Heart left ventricle (tissue), 16 donors: ENCODE measurements around the gene NOL12. TPM values are rescaled to one million over a fixed set of nuclear protein-coding genes. Genes with fewer than 3 reads are reported as not detected.

Source experiments
- ATAC-seq, 4 donors: fragments of 200-7000 bp; cut with Tn5 transposase; one replicate each; pipeline ENCODE4 v1.9.1; 2020 to 2022; ENCODE audit warnings: moderate library complexity in 4 of 4, mild to moderate bottlenecking in 3 of 4, moderate number of reproducible peaks in 1 of 4
- DNase-seq, 5 donors: peaks; one replicate each; pipeline ENCODE4 v3.0.0-alpha.2; 2020
- H3K27ac ChIP-seq, 12 donors: fragments of 200-600 bp; sonication (generic) in 4 of 12; one replicate each; pipeline versions ENCODE4 v1.5.0 to v1.8.0; 2016 to 2022; ENCODE audit warnings: mild to moderate bottlenecking in 2 of 12
- H3K27me3 ChIP-seq, 9 donors: fragments of 200-600 bp; sonication (generic) in 2 of 9; one replicate each; pipeline versions ENCODE4 v1.5.1 to v1.8.0; 2016 to 2022; ENCODE audit warnings: mild to moderate bottlenecking in 3 of 9
- H3K36me3 ChIP-seq, 9 donors: fragments of 200-600 bp; sonication (generic) in 2 of 9; one replicate each; pipeline versions ENCODE4 v1.5.0 to v1.8.0; 2018 to 2022; ENCODE audit warnings: mild to moderate bottlenecking in 2 of 9
- H3K4me1 ChIP-seq, 12 donors: fragments of 200-600 bp; sonication (generic) in 4 of 12; one replicate each; pipeline versions ENCODE4 v1.5.0 to v1.8.0; 2016 to 2022; ENCODE audit warnings: mild to moderate bottlenecking in 3 of 12
- H3K4me3 ChIP-seq, 12 donors: fragments of 200-600 bp; sonication (generic) in 4 of 12; one replicate each; pipeline versions ENCODE4 v1.5.0 to v1.8.0; 2017 to 2022; ENCODE audit warnings: mild to moderate bottlenecking in 9 of 12, moderate library complexity in 4 of 12
- H3K9me3 ChIP-seq, 12 donors: fragments of 200-600 bp; sonication (generic) in 4 of 12; one replicate each; pipeline versions ENCODE4 v1.5.0 to v1.8.0; 2016 to 2022; ENCODE audit warnings: mild to moderate bottlenecking in 1 of 12
- POLR2A ChIP-seq, 2 donors: fragments of 450-650 bp; IDR thresholded peaks; one replicate each; pipeline ENCODE4 v1.6.1; 2017; ENCODE audit warnings: antibody characterized with exemption in 2 of 2, mild to moderate bottlenecking in 2 of 2, moderate library complexity in 2 of 2
- WGBS, 4 donors: extraction: QIAGEN DNeasy Blood & Tissue Kit in 2 of 4; methylation state at CpG; one replicate each; pipeline versions ENCODE4 v1.1.5 to v1.1.7; 2013 to 2018; 5-methylcytosine and 5-hydroxymethylcytosine counted together
- intact Hi-C, 10 donors: fragments of 100-400 bp; cut with DNase I; formaldehyde crosslinking; loops; one replicate each; pipeline versions ENCODE4 v1.11.1 to v1.14.2; 2022
- polyA plus RNA-seq, 2 donors: library from polyadenylated mRNA; stranded (reverse); fragments of 200-250 nt; gene quantifications; one replicate each; pipeline ENCODE4 v1.2.3, GENCODE V29; 2013
- total RNA-seq, 9 donors: library from RNA; depleted of rRNA in 2 of 9; stranded (reverse); fragments of >200 nt in 2 of 9; fragmentation: NEBNext Ultra II Directional in 3 of 9; extraction: Animal tissue kit (Norgen Biotek cat#: 25700) in 3 of 9; gene quantifications; one replicate each; pipeline versions ENCODE4 v1.1.0 to v1.2.4, GENCODE V29; 2016 to 2023
- TF ChIP-seq, protein P1 (sequence below), 12 donors: fragments of 200-600 bp; sonication (generic) in 4 of 12; IDR thresholded peaks; one replicate each; pipeline versions ENCODE4 v1.5.0 to v1.8.0; 2018 to 2022; ENCODE audit warnings: antibody characterized with exemption in 12 of 12, mild to moderate bottlenecking in 5 of 12
- donor health status: ischemic (EF 13 %, LVEDD 7.1; RV severe dilation, severe dysfunction).
- donor health status: healthy with polysubstance abuse.
- donor health status: DM: no; HTN: yes; CAD: no.
- donor health status: DM: no; HTN: no; CAD: no.
- donor health status: ischemic (EF 25% LVEDD 6.9; RV normal size, moderate dysfunction).
- donor health status: ischemic (EF 25% LVEDD 5.7; RV mildly dilated, moderate dysfunction).
- donor health status: healthy.
- donor health status: DM: yes; HTN: yes; CAD: no.
- donor health status: ischemic (EF 35%, LVEDD 5.7; RV mildly dilated, moderate dysfunction).
- donor health status: nonischemic (EF 11% LVEDD 7.7; RV severe dilation, severe dysfunction).
- donor health status: DM: yes; HTN: yes; CAD: no.
- donor health status: PGD.
- donor health status: ischemic (EF 29% LVEDD 5.4; RV normal size, mild dysfunction).
- donor health status: nonischemic (EF 23%, LVEDD 6.1; RV moderate dilation, normal function).

The NOL12 gene
- total and polyA plus RNA-seq, 11 donors = 8.0 to 29.2 (median 14.3) TPM

DNA sequence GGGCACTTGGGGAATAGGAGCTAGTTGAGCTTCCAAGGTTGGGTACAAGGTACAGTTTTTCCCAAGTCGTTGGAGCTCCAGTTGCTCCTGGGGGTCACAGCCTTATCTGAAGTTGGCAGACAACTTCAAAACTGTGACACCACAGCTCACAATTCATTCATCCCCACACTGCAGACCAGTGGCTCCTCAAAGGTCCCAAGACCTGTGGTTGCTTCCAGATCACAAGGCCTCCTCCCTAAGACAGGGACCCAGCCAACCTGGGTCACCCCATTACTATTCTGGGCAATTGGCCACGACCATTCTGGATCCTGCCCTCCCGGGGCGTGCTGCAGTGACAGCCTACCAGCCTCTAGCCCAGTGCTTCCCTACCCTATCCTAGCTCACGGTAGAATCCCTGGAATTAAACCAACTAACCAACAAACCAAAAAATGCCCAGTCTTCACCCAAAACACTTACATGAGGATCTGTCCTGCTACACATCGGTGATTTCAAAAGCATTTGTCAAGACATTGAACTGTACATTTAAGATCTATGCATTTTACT is 28.5 kb upstream of the NOL12 start:
- H3K4me1 ChIP-seq = peaks cover 0 to 54% (median 39%) of the 10 kb centered on the region in 12 donors
- H3K4me3 ChIP-seq = peak overlapping the region in 11 of 12 donors; percentile 21 to 71 (median 65)
- no peaks in the 10 kb centered on the region for H3K27me3 ChIP-seq
- intact Hi-C loops = loop anchor here in 5 of 10 donors (1.0 to 2.0 kb wide), 2 partner anchors 17 to 18 kb away; partner anchors contain the start of gene LGALS1 (in 5 of the 5)
- H3K9me3 ChIP-seq = no peaks in the 10 kb centered on the region
- WGBS, 4 donors = 7 to 10% (median 9%) methylated on average over 5 to 6 of the region's 6 CpGs
- peak overlapping the region in 11 of 12 donors; percentile 63 to 91 (median 81) for H3K27ac ChIP-seq
- no peak for DNase-seq
- H3K36me3 ChIP-seq = peaks cover 0 to 20% (median 0%) of the 10 kb centered on the region in 9 donors
- TF ChIP-seq, protein P1, sequence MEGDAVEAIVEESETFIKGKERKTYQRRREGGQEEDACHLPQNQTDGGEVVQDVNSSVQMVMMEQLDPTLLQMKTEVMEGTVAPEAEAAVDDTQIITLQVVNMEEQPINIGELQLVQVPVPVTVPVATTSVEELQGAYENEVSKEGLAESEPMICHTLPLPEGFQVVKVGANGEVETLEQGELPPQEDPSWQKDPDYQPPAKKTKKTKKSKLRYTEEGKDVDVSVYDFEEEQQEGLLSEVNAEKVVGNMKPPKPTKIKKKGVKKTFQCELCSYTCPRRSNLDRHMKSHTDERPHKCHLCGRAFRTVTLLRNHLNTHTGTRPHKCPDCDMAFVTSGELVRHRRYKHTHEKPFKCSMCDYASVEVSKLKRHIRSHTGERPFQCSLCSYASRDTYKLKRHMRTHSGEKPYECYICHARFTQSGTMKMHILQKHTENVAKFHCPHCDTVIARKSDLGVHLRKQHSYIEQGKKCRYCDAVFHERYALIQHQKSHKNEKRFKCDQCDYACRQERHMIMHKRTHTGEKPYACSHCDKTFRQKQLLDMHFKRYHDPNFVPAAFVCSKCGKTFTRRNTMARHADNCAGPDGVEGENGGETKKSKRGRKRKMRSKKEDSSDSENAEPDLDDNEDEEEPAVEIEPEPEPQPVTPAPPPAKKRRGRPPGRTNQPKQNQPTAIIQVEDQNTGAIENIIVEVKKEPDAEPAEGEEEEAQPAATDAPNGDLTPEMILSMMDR (IDR thresholded peaks at IDR 0.05) = no peak
- no peak for TF ChIP-seq POLR2A (IDR thresholded peaks at IDR 0.05)
- ATAC-seq = no peak

DNA sequence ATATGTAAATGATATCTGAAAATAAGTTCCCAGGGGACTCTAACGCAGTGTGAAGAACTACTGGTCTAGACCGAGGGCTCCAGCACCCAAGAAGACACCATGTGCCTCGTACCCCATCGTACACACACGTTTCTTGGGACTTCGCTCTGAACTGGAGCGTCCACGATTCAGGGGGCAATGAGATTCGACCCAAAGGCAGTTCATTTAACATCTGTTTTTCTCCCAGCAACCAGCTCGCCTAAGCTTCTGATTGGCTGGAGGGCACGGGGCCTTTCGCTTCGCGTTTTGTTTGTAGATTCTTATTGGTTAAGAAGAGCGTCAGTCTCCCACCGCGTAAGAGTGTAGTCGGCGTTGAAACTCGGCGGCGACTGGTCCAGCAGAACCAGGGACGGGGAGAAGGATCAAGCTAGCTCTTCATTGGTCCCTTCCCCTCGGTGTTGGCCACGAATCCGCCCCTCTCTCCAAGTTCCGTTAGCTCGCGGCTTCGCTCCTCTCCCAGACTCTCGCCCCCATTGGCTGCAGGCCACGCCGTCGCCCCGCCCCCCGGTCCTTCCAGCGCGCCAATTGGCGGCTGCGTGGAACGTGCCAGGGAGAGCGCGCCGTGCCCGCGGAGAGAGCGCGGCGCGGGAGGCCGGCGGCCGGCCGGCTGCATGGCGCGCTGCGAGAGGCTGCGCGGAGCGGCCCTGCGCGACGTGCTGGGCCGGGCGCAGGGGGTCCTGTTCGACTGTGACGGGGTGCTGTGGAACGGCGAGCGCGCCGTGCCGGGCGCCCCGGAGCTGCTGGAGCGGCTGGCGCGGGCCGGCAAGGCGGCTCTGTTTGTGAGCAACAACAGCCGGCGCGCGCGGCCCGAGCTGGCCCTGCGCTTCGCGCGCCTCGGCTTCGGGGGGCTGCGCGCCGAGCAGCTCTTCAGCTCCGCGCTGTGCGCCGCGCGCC is 27.7 kb upstream of the NOL12 start, which contains the start of gene PDXP:
Gene PDXP (plus strand): TSS at position 591 of the 933 bp plus-strand sequence. CDS start 60 bp downstream, at position 651.
- intact Hi-C loops = loop anchor here in 5 of 10 donors (1.0 to 2.0 kb wide), 2 partner anchors 16 to 17 kb away; partner anchors contain the start of gene LGALS1 (in 5 of the 5)
- DNase-seq = peak; percentile 99 to 100 (median 99)
- Histone ChIP-seq H3K4me3 (peak within 1 kb of the TSS; percentile 40 to 86 (median 64)), H3K9me3 (no peaks in the 10 kb centered on the region), H3K36me3 (peaks cover 0 to 13% (median 0%) of the 10 kb centered on the region in 9 donors), H3K4me1 (peaks cover 0 to 54% (median 39%) of the 10 kb centered on the region in 12 donors), H3K27me3 (no peaks in the 10 kb centered on the region), H3K27ac (peak within 1 kb of the TSS in 11 of 12 donors; percentile 72 to 91 (median 84))
- TF ChIP-seq, protein P1 (IDR thresholded peaks at IDR 0.05) = no peak
- peak in 1 of 2 donors; percentile 80 for TF ChIP-seq POLR2A (IDR thresholded peaks at IDR 0.05)
- peak; percentile 97 to 99 (median 98) for ATAC-seq
- 0 to 1% (median 1%) methylated on average over 29 to 101 of the region's 101 CpGs for WGBS, 4 donors

DNA sequence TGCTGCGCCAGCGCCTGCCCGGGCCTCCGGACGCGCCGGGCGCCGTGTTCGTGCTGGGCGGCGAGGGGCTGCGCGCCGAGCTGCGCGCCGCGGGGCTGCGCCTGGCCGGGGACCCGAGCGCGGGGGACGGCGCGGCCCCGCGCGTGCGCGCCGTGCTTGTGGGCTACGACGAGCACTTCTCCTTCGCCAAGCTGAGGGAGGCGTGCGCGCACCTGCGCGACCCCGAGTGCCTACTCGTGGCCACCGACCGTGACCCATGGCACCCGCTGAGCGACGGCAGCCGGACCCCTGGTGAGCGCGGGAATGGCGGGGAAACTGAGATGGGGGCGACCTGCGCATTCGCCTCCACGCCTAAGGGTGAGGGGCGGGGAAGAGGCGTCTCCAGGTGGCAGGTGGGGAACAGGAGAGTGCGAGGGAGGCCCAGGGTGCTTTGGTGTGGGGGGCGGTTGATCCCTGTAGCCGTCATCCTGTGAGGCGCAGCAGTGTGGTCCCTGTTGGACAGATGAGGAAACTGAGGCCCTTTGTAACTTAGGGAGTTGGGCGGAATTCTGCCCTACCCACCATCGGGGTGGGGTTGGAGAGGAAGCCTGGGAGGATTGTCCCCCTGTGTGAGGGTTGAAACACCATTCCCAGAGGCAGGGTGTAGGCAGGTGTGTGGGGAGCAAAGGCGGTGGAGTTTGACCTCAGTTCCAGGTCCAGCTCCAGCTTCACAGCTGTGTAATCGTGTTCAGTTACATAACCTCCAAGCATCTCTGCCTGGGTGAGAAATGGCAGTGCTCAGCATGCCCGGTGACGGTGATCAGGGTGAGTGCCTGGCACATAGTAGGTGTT is 26.9 kb upstream of the NOL12 start:
- DNase-seq (no peak), ATAC-seq (no peak)
- H3K4me1 ChIP-seq = peaks cover 0 to 56% (median 40%) of the 10 kb centered on the region in 12 donors
- intact Hi-C loops = loop anchor here in 4 of 10 donors (2.0 kb wide), 1 partner anchor 16 kb away; the partner anchor contains the start of gene LGALS1 (in 4 of the 4)
- H3K36me3 ChIP-seq = peaks cover 0 to 4% (median 0%) of the 10 kb centered on the region in 9 donors
- H3K27me3 ChIP-seq = no peaks in the 10 kb centered on the region
- 3 to 8% (median 4%) methylated on average over 19 to 68 of the region's 68 CpGs for WGBS, 4 donors
- H3K4me3 ChIP-seq = peak overlapping the region; percentile 40 to 86 (median 64)
- TF ChIP-seq, protein P1 (IDR thresholded peaks at IDR 0.05) = no peak
- TF ChIP-seq POLR2A (IDR thresholded peaks at IDR 0.05) = no peak
- H3K27ac ChIP-seq = peak overlapping the region in 9 of 12 donors; percentile 51 to 88 (median 72)
- no peaks in the 10 kb centered on the region for H3K9me3 ChIP-seq
